Upper lobe of left lung (tissue), 6 donors: ENCODE results near the gene CYP4V2. TPM values are rescaled to one million over a fixed set of nuclear protein-coding genes. Genes with fewer than 3 reads are reported as not detected.
A peak's percentile ranks its signal among the peaks of the same experiment; 100 is the strongest.

Source experiments
- ATAC-seq, 2 donors: fragments of 200-7000 bp; cut with Tn5 transposase; one replicate each; pipeline ENCODE4 v1.9.1; 2022; ENCODE audit warnings: mild to moderate bottlenecking in 2 of 2, moderate library complexity in 2 of 2; ENCODE audit not compliant: low FRiP score in 2 of 2
- DNase-seq, 2 donors: peaks; one replicate each; pipeline ENCODE4 v3.0.0-alpha.2; 2019 to 2020
- H3K27ac ChIP-seq, 4 donors: fragments of 200-600 bp; sonication (generic); one replicate each; pipeline ENCODE4 v1.5.1; 2016 to 2019
- H3K27me3 ChIP-seq, 4 donors: fragments of 200-600 bp; sonication (generic); one replicate each; pipeline ENCODE4 v1.5.1; 2017 to 2019
- H3K36me3 ChIP-seq, 4 donors: fragments of 200-600 bp; sonication (generic); one replicate each; pipeline ENCODE4 v1.5.1; 2016 to 2019
- H3K4me1 ChIP-seq, 4 donors: fragments of 200-600 bp; sonication (generic); one replicate each; pipeline ENCODE4 v1.5.1; 2018 to 2019
- H3K4me3 ChIP-seq, 4 donors: fragments of 200-600 bp; sonication (generic); one replicate each; pipeline ENCODE4 v1.5.1; 2017 to 2019; ENCODE audit warnings: mild to moderate bottlenecking in 2 of 4, moderate library complexity in 1 of 4
- H3K9me3 ChIP-seq, 4 donors: fragments of 200-600 bp; sonication (generic); one replicate each; pipeline ENCODE4 v1.5.1; 2018 to 2019
- CTCF ChIP-seq, 6 experiments: fragments of 450-650 bp in 4 of 6; fragments of 200-600 bp in 2 of 6; sonication (generic) in 2 of 6; IDR thresholded peaks; one replicate each; pipeline ENCODE4 v1.5.1; 2016 to 2019; ENCODE audit warnings: antibody characterized with exemption in 6 of 6
- EP300 ChIP-seq, 4 donors: sonication (generic); formaldehyde crosslinking; IDR thresholded peaks; one replicate each; pipeline ENCODE4 v1.5.1; 2017; ENCODE audit warnings: antibody characterized with exemption in 4 of 4, control low read depth in 2 of 4
- POLR2A ChIP-seq, 4 donors: fragments of 450-650 bp; IDR thresholded peaks; one replicate each; pipeline ENCODE4 v1.5.1; 2016 to 2017; ENCODE audit warnings: antibody characterized with exemption in 4 of 4, mild to moderate bottlenecking in 2 of 4
- POLR2AphosphoS5 ChIP-seq, 2 donors: sonication (generic); formaldehyde crosslinking; IDR thresholded peaks; one replicate each; pipeline ENCODE4 v1.5.1; 2017; ENCODE audit warnings: antibody characterized with exemption in 2 of 2
- WGBS, 2 donors: methylation state at CpG; one replicate each; pipeline ENCODE4 v1.1.5; 2017 to 2018; 5-methylcytosine and 5-hydroxymethylcytosine counted together
- total RNA-seq, 6 donors: library from RNA; depleted of rRNA in 4 of 6; stranded (reverse); fragments of >200 nt in 4 of 6; gene quantifications; one replicate each; pipeline versions ENCODE4 v1.1.0 to v1.2.1, GENCODE V29; 2016 to 2021
- donor health status: DM: no; HTN: no; CAD: no; lungs with moderate emphysema.
- donor health status: DM: no; HTN: yes; CAD: no; lungs with severe emphysema.

CYP4V2 gene
- total RNA-seq, 6 donors from 2014 or later = 30.7 to 44.7 (median 33.1) TPM

GRCh38 chr4:186170966-186171365 is 20.4 kb upstream of the CYP4V2 start:
- no peak overlapping the region for H3K27ac ChIP-seq
- no peaks in the 10 kb centered on the region for H3K27me3 ChIP-seq
- DNase-seq (no peak), ATAC-seq (no peak)
- H3K36me3 ChIP-seq = peaks cover 0 to 4% (median 0%) of the 10 kb centered on the region in 4 donors
- 85 to 87% methylated on average over 13 of the region's 13 CpGs for WGBS, 2 donors
- no peak overlapping the region for H3K4me3 ChIP-seq
- no peaks in the 10 kb centered on the region for H3K9me3 ChIP-seq
- no peaks in the 10 kb centered on the region for H3K4me1 ChIP-seq
- TF ChIP-seq CTCF (IDR thresholded peaks at IDR 0.05) = no peak
- TF ChIP-seq POLR2A (IDR thresholded peaks at IDR 0.05) = no peak
- no peak for TF ChIP-seq EP300 (IDR thresholded peaks at IDR 0.05)
- no peak for TF ChIP-seq POLR2AphosphoS5 (IDR thresholded peaks at IDR 0.05)

DNA sequence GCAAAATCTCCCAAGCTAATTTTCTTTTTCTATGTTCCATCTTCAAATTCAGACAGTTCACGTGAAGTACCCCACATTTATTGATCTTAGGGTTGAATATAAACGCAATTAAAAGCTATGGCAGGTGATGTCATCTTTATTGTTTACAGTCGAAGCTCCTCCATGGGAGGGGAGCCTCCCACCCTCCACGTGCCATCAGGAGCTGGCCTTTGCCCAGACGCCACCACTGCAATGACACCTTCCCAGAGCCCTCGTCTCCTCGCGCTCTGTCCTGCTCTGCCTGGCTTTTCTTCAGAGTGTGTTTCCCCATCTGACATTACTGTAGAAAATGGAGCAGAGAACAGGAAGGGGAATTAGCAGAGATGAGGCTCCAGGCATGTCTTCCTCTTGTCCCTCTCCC is 18.8 kb upstream of the CYP4V2 start:
- 66% methylated on average over 8 of the region's 8 CpGs; no CpG with 5 or more reads in 1 of the 2 donors for WGBS, 2 donors
- no peak for TF ChIP-seq EP300 (IDR thresholded peaks at IDR 0.05)
- H3K36me3 ChIP-seq = peaks cover 0 to 4% (median 0%) of the 10 kb centered on the region in 4 donors
- no peaks in the 10 kb centered on the region for H3K27me3 ChIP-seq
- ATAC-seq (no peak), DNase-seq (no peak)
- H3K4me3 ChIP-seq = no peak overlapping the region
- H3K9me3 ChIP-seq = no peaks in the 10 kb centered on the region
- no peaks in the 10 kb centered on the region for H3K4me1 ChIP-seq
- no peak overlapping the region for H3K27ac ChIP-seq

DNA sequence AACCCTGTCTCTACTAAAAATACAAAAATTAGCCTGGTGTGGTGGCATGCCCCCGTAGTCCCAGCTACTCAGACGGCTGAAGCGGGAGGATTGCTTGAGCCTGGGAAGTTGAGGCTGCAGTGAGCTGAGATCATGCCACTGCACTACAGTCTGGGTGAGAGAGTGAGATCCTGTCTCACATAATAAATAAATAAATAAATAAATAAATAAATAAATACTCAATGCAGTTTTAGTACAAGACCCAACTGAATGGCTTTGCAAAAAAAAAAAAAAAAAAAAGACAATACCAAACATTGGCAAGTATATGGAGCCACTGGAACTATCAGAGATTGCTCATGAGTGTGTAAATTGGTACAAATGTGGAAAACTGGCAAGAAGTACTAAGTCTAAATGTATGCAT is 3.3 kb upstream of the CYP4V2 start:
- no peaks in the 10 kb centered on the region for H3K9me3 ChIP-seq
- H3K27ac ChIP-seq = no peak overlapping the region
- H3K4me1 ChIP-seq = peaks cover 8 to 21% (median 16%) of the 10 kb centered on the region in 4 donors
- H3K4me3 ChIP-seq = no peak overlapping the region
- ATAC-seq (no peak), DNase-seq (no peak)
- H3K36me3 ChIP-seq = no peaks in the 10 kb centered on the region
- no peaks in the 10 kb centered on the region for H3K27me3 ChIP-seq
- TF ChIP-seq POLR2AphosphoS5 (IDR thresholded peaks at IDR 0.05) = no peak
- no peak for TF ChIP-seq EP300 (IDR thresholded peaks at IDR 0.05)
- TF ChIP-seq CTCF (IDR thresholded peaks at IDR 0.05) = no peak
- TF ChIP-seq POLR2A (IDR thresholded peaks at IDR 0.05) = no peak
- 62 to 77% methylated on average over 3 of the region's 3 CpGs for WGBS, 2 donors

GRCh38 chr4:186189656-186190055 is 1.7 kb upstream of the CYP4V2 start:
- Histone ChIP-seq H3K9me3 (no peaks in the 10 kb centered on the region), H3K27me3 (no peaks in the 10 kb centered on the region), H3K27ac (peak overlapping the region in 1 of 4 donors; percentile 96), H3K4me1 (peaks cover 8 to 23% (median 21%) of the 10 kb centered on the region in 4 donors), H3K4me3 (no peak overlapping the region), H3K36me3 (no peaks in the 10 kb centered on the region)
- TF ChIP-seq EP300 (IDR thresholded peaks at IDR 0.05) (no peak), CTCF (IDR thresholded peaks at IDR 0.05) (no peak), POLR2A (IDR thresholded peaks at IDR 0.05) (no peak), POLR2AphosphoS5 (IDR thresholded peaks at IDR 0.05) (no peak)
- 78 to 82% methylated on average over 4 of the region's 4 CpGs for WGBS, 2 donors
- no peak for DNase-seq
- ATAC-seq = no peak

- peak in 1 of 2 donors; percentile 41 for DNase-seq
- 0% methylated on average over 18 to 32 of the region's 34 CpGs for WGBS, 2 donors
- Histone ChIP-seq H3K4me3 (peak overlapping the region; percentile 81 to 97 (median 93)), H3K9me3 (no peaks in the 10 kb centered on the region), H3K27me3 (no peaks in the 10 kb centered on the region), H3K36me3 (peaks cover 0 to 8% (median 0%) of the 10 kb centered on the region in 4 donors), H3K4me1 (peaks cover 8 to 23% (median 21%) of the 10 kb centered on the region in 4 donors), H3K27ac (peak overlapping the region; percentile 95 to 98 (median 97))
- no peak for TF ChIP-seq POLR2AphosphoS5 (IDR thresholded peaks at IDR 0.05)
- TF ChIP-seq CTCF (IDR thresholded peaks at IDR 0.05) = peak in 1 of 6 experiments; percentile 12
- peak; percentile 65 to 74 for ATAC-seq
Measured at GRCh38 chr4:186190581-186191199, 677 bp upstream of the CYP4V2 start.
